T47D (cell line): ENCODE results near the gene SLC10A4.

Source experiments
- DNase-seq, 2 experiments: peaks; one replicate each; pipeline versions ENCODE4 v3.0.0 to v3.0.0-alpha.2; 2011 to 2012; ENCODE audit warnings: low read depth in 1 of 2, low spot score in 1 of 2
- JUND ChIP-seq: IDR thresholded peaks from 2 replicates; pipeline ENCODE4 v1.6.1; 2012; ENCODE audit warnings: low read depth
- in situ Hi-C: cut with HindIII; loops from 2 replicates; pipeline ENCODE4 v1.10.0; 2016; ENCODE audit warnings: low sequenced_read_pairs, low pct_unique_long_range_greater_than_20kb

Gene SLC10A4

DNA sequence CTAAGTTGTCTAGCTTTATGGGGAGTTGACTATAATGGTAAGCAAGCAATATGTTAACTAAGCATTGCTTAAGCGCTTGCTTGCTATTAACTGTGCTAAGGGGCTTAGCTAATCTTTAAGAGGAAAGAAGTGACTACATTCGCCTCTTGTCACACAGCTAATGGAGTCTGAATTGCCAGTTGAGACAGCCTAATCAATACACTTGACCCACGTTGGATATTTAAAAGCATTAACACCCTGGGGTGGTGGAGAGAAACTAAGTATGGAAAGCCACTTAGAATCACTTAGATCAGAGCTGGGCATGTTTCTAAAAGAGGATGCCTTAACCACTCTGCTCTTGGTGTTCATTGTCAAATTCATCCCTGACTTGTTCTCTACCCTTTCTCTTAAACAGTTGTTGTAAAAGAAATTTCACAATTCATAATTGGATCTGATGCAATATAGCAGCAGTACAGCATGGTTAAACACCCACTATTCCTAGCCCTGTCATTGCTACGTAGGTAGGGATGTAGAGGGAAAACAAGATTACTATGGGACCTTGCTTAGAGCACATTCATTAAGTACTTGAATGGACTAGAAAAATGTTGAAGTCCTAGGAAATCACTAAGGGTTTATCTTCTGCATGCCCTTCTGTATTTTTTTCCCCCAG is 10.4 kb downstream of the SLC10A4 start:
- DNase-seq: no peak
- in situ Hi-C loops: no loop called here
- no peak for TF ChIP-seq JUND

DNA sequence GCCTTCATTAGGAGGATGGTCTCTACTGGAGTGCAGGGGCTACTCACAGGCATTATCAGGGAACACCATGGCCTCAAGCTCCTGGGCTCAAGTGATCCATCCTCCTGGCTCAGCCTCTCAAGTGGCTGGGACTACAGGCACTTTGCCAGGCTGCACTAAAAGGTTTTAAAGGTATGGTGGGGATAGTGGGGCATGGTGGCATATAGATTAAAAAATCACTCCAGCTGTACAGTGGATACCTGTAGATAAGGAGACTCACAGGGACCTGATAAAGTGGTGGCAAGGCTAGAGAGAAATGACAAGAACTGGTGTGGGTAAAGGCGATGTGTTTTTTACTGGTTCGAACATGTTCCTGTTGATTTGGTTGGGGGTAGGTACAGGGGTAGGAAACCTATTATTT is 12.8 kb downstream of the SLC10A4 start:
- TF ChIP-seq JUND: no peak
- in situ Hi-C loops: no loop called here
- no peak for DNase-seq

DNA sequence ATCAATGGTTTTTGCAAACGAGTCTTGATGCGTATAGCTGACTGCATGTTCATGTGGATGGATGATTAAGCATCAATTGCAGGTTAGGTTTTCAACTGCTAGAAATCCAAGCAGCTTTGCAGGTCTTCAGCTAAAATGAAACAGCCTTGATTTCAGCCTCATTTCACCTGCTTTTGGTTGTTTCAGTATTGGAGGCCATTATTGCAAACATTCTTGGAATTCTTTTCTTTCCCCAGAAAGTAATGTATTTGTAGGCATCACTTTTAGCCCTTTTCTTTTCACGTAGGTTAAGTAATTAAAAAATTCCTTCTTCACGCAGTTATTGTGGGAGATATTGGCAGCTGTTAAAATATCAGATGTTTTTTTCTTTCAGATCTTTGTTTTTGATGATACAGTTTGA is 15.8 kb downstream of the SLC10A4 start:
- in situ Hi-C loops: no loop called here
- TF ChIP-seq JUND: no peak
- no peak for DNase-seq

DNA sequence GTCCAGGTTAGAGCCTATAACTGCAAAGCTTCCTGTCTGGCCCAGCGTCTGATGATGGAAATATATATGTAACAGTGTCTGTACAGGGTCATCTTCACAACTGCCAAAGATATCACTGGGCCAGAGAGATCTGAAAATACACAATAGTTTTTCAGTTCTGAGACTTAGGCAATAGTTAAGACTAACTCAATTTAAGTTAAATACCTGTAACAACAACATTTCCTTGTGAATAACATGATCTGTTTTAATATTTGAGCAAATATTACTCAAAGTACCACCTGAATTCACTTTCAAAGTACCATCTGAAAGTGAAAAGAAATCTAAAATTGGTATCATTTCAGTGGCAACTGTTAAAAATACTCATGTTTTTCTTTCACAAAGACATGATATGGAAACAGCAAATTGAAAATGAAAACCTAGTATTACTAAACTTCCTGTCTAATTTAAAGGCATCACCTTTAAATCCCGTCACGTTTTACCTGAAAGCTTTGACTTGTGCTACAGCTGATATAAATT is 16.5 kb downstream of the SLC10A4 start:
- DNase-seq: no peak
- no peak for TF ChIP-seq JUND
- in situ Hi-C loops: no loop called here

DNA sequence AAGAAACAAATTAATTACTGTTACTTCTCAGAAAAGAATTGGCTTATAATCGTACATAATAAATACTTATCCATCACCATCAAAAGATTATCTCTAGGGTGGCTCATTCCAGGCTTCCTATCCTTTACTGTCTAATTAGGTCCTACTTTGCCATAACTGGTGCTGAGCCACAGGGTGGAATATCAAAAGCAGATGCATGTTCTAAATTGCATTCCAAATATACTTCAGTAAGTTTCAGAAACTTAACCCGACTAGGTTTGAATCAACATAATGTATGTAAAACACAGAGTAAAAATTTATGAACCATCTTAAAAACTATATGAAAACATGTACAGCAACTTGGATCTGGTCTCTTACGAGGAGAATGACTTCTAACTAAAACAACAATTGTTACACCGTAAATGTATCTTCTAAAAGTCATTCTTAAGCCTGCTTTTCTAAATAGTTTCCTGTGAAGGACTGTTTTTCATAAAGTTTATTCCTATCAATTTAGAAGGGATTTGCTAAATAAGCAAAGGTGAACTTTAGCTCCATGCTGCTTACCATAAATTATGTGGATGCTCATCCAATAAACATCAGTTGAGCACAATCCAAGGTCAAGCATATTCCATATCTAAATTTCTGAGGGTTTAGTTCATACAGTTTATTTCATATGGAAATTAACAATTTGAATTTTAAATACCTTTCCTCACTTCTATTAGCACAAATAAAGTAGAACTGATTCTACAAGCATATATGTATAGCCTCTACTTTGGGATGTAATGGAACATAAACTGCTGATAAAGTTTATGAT is 20.3 kb downstream of the SLC10A4 start:
- no peak for DNase-seq
- no peak for TF ChIP-seq JUND
- in situ Hi-C loops: no loop called here

DNA sequence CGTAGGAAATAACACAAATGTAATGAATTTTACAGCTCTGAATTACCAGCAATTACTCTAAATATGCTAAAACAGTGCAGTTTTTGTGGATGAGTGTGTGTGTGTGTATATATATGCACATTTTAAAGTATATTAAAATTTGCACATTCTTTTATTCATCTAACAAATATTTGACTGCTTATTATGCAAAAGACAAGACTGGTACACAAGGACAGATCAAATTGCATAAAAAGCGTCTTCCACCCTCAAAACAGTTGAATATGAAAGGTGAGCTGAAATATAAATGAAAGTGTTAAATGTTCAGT is 20.8 kb downstream of the SLC10A4 start:
- TF ChIP-seq JUND: no peak
- no peak for DNase-seq
- in situ Hi-C loops: no loop called here

DNA sequence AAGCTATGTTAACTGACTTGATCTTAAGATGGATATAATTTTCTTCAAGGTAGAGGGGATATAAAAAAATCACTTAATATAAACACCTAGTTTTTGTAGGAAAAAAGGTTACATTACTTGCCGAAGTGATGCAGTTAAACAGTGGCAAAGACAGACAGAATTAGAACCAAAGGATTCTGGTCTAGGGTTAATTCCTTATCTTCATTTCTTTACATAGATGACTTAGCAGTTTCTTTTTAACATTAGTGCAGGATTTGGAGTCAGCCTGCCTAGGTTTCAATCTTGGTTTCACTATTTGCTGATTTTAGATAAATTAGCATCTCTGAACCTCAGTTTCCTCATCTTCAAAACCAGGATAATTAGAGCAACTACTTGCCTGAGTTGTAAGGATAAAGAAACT is 21.2 kb downstream of the SLC10A4 start:
- no peak for TF ChIP-seq JUND
- in situ Hi-C loops: no loop called here
- DNase-seq: no peak

DNA sequence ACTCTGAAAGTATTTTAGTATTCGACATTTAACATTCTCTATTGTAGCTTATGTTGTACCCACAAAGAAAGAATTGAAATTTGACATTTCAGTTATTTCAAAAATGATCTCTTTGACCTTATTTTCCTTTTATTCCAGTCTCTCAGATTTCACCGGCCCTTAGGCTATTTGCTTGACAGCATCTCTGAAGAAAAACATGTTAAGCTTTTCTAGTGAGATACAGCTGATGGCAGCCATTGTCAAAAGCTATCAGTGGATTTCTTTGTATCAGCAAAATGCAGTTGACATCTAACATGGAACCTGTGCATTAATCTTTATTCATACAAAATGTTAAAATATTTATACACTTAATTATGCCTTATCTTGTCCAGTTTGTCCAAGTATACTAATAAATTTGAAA is 23.6 kb downstream of the SLC10A4 start:
- in situ Hi-C loops: no loop called here
- TF ChIP-seq JUND: no peak
- DNase-seq: no peak

DNA sequence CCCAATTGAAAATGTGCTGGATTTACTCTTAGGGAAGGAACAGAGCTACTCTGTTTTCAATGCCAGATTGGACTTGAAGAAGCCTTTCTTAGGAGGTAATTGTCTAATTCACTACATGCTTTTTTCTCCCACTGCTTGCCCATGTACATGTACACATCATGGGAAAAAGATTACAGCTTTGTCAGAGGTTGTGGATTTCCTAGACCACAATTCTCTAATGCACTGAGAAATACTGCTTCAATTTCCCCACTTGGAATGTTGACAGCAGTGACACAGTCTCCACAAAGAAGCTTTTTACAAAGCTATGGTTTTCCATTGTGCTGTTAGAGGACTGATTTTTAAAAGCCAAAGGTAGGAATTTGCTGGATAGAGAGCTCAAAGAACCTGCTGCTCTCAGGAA is 26.4 kb downstream of the SLC10A4 start:
- no peak for DNase-seq
- in situ Hi-C loops: no loop called here
- TF ChIP-seq JUND: no peak

DNA sequence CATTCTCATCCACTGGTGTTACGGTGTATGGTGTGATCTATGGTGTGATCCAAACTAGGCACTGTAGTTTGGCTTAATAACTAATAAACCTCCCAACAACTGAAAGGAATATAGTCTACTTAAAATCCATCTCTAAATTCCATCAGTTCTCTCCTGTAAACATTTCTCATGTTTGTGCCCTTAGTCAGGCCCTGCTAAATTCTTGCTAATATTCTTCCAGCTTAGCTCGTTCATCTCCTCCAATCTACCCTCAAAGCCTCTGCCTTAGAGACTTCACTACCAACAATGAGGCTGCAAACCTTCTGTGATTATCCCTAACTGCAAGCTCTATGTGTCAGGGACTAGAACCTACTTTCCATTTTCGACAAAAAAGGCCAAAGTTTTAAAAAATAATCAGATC is 35.0 kb downstream of the SLC10A4 start:
- in situ Hi-C loops: no loop called here
- no peak for TF ChIP-seq JUND
- DNase-seq: no peak

DNA sequence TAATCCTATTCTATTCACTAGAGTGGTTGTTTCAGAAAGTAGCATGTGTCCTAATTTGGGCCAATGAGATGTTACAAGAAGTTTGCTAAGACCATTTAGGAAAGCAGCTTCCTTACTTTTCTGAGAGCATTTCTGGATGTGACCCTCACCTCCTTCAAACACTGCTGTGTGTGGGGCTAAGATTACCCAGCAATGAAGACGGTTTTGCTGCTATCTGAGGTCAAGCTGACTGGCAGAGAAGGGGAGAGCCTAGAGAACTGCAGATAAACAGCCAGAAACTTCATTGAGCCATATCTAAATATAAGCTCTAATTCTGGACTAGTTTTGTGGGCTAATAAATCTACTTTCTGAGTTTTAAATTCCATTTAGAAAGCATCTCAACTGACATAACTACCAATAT is 43.3 kb downstream of the SLC10A4 start:
- DNase-seq: no peak
- no peak for TF ChIP-seq JUND
- in situ Hi-C loops: no loop called here

DNA sequence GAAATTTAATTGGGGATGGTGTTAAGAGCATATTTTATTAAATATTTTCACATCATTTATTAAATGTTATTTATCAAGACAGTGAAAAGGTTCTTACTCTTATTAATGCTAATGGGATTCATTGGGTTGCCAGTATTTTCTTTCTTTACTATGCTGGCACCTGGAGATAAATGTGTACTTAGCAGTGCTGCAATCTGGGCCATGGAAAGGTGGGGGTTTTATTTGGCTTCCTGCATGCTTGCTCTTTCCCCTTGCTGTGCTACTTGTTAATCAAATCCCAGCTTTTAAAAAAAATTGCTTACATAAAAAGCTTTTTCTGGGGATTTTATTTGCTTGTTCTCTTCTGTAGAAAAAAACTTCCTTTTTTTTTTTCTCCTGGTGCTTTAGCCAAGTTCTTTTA is 55.2 kb downstream of the SLC10A4 start:
- no peak for TF ChIP-seq JUND
- in situ Hi-C loops: no loop called here
- DNase-seq: no peak
